ENCODE measurements around the gene NDRG4.

GRCh38 chr16:58519707-58520106 is 19.8 kb downstream of the NDRG4 start:
- TF ChIP-seq CTCF (IDR thresholded peaks at IDR 0.05), result no peak
- TF ChIP-seq EZH2 (IDR thresholded peaks at IDR 0.05; ENCODE audit: borderline replicate concordance, insufficient read depth, low read depth, low read length, poor library complexity, severe bottlenecking), result no peak
